Endothelial cell of umbilical vein (primary cell): Measurements from ENCODE around the gene FILIP1. TPM values are rescaled to one million over a fixed set of nuclear protein-coding genes. Genes with fewer than 3 reads are reported as not detected.

Experiments
- BruUV-seq: library from RNA; stranded (reverse); fragments of 400-500 nt; replicated peaks from 2 replicates; lab custom pipeline; 2021; lab: Mats Ljungman, UMichigan
- CTCF ChIA-PET: fragments of 300-600, 350-600 bp; sonication (Branson Sonifier 250); formaldehyde crosslinking; loops from one replicate; lab custom pipeline; 2021; ENCODE audit warnings: antibody characterized with exemption, inconsistent platforms; lab: Charles Lee
- POLR2A ChIA-PET: fragments of 300-600, 350-600 bp; sonication (Branson Sonifier 250); formaldehyde crosslinking; loops from one replicate; lab custom pipeline; 2021; ENCODE audit warnings: antibody characterized with exemption, inconsistent platforms; lab: Charles Lee
- DNase-seq: peaks from one replicate; pipeline ENCODE4 v3.0.0-alpha.2; 2011; ENCODE audit warnings: low read depth, low spot score
- FAIRE-seq: peaks from 2 replicates; lab custom pipeline; 2011; peaks lifted over from hg19 to GRCh38; lab: Jason Lieb, UNC
- H2AFZ ChIP-seq: 2 replicates; pipeline ENCODE4 v1.6.0; 2012; ENCODE audit warnings: low read depth, low read length, control low read depth, inconsistent platforms
- H3K27ac ChIP-seq: 2 replicates; pipeline ENCODE4 v1.5.1; 2011; ENCODE audit warnings: low read depth, mild to moderate bottlenecking, control low read depth, low read length, moderate library complexity; ENCODE audit not compliant: insufficient read depth
- H3K27me3 ChIP-seq, 2 experiments: 2 replicates each; pipeline versions ENCODE4 v1.6.0 to v1.6.1; 2011; ENCODE audit warnings: low read length in 2 of 2, mixed read lengths in 1 of 2; ENCODE audit not compliant: control insufficient read depth in 2 of 2, insufficient read depth in 2 of 2
- H3K36me3 ChIP-seq, 2 experiments: 2 replicates in 1 of 2; 3 replicates in 1 of 2; pipeline ENCODE4 v1.5.1; 2011; ENCODE audit warnings: low read length in 2 of 2, mild to moderate bottlenecking in 1 of 2, moderate library complexity in 1 of 2; ENCODE audit not compliant: control insufficient read depth in 2 of 2, insufficient read depth in 2 of 2; ENCODE audit errors: extremely low read depth in 1 of 2
- H3K4me1 ChIP-seq: 3 replicates; pipeline ENCODE4 v1.5.1; 2011; ENCODE audit warnings: mild to moderate bottlenecking, low read length; ENCODE audit not compliant: control insufficient read depth, insufficient read depth; ENCODE audit errors: extremely low read depth
- H3K4me2 ChIP-seq: 2 replicates; pipeline ENCODE4 v1.6.1; 2011; ENCODE audit warnings: low read length, control low read depth, mixed read lengths; ENCODE audit not compliant: insufficient read depth
- H3K4me3 ChIP-seq, 3 experiments: fragments of 200-600 bp in 1 of 3; sonication (generic), shearing (Covaris generic) in 1 of 3; replicated peaks in 1 of 3; 2 replicates each; pipeline ENCODE4 v1.5.1; 2011 to 2016; ENCODE audit warnings: control low read depth in 3 of 3, low read length in 3 of 3, mild to moderate bottlenecking in 2 of 3, inconsistent platforms in 1 of 3, low read depth in 1 of 3, moderate library complexity in 1 of 3; ENCODE audit not compliant: insufficient read depth in 1 of 3
- H3K79me2 ChIP-seq: 2 replicates; pipeline ENCODE4 v1.6.0; 2012; ENCODE audit warnings: low read length, inconsistent platforms; ENCODE audit not compliant: control insufficient read depth, insufficient read depth
- H3K9ac ChIP-seq: replicated peaks from 2 replicates; pipeline ENCODE3; 2011; ENCODE audit warnings: low read length, control low read depth; ENCODE audit not compliant: insufficient read depth; ENCODE audit errors: extremely low read depth
- H3K9me1 ChIP-seq: replicated peaks from 3 replicates; pipeline ENCODE4 v1.6.0; 2011; ENCODE audit warnings: mild to moderate bottlenecking, low read length; ENCODE audit not compliant: control insufficient read depth, insufficient read depth; ENCODE audit errors: extremely low read depth
- H3K9me3 ChIP-seq: replicated peaks from 2 replicates; pipeline ENCODE4 v1.5.1; 2012; ENCODE audit warnings: low read length, inconsistent platforms; ENCODE audit not compliant: control insufficient read depth, insufficient read depth
- H4K20me1 ChIP-seq: replicated peaks from 2 replicates; pipeline ENCODE3; 2011; ENCODE audit warnings: mild to moderate bottlenecking, low read length; ENCODE audit not compliant: control insufficient read depth, insufficient read depth; ENCODE audit errors: extremely low read depth
- CTCF ChIP-seq, 2 donors: IDR thresholded peaks; 1 replicate in 1 of 2; 2 replicates in 1 of 2; pipeline ENCODE4 v1.5.1; 2011; ENCODE audit warnings: low read length in 2 of 2, mild to moderate bottlenecking in 2 of 2, moderate library complexity in 2 of 2, control low read depth in 1 of 2, inconsistent platforms in 1 of 2, low read depth in 1 of 2; ENCODE audit not compliant: insufficient read depth in 1 of 2; ENCODE audit errors: extremely low read depth in 1 of 2
- EZH2 ChIP-seq: IDR thresholded peaks from 2 replicates; pipeline ENCODE4 v1.6.1; 2012; ENCODE audit warnings: borderline replicate concordance, low read depth, mild to moderate bottlenecking, moderate library complexity, low read length, inconsistent platforms; ENCODE audit not compliant: severe bottlenecking
- FOS ChIP-seq: IDR thresholded peaks from 2 replicates; pipeline ENCODE4 v1.6.1; 2011; ENCODE audit warnings: mild to moderate bottlenecking, low read length, moderate library complexity, borderline replicate concordance; ENCODE audit not compliant: insufficient read depth
- GATA2 ChIP-seq: IDR thresholded peaks from 2 replicates; pipeline ENCODE4 v1.7.0; 2011; ENCODE audit warnings: low read depth, mild to moderate bottlenecking, moderate library complexity, mixed read lengths, low read length; ENCODE audit not compliant: insufficient read length, insufficient read depth
- JUN ChIP-seq: IDR thresholded peaks from 2 replicates; pipeline ENCODE4 v1.6.1; 2011; ENCODE audit warnings: borderline replicate concordance, low read depth; ENCODE audit not compliant: insufficient read length, insufficient read depth
- MAX ChIP-seq: IDR thresholded peaks from 2 replicates; pipeline ENCODE4 v1.6.1; 2011; ENCODE audit not compliant: insufficient read depth, insufficient read length
- MYC ChIP-seq: IDR thresholded peaks from one replicate; pipeline ENCODE4 v1.6.1; 2011; ENCODE audit warnings: mild to moderate bottlenecking, low read depth, low read length
- POLR2A ChIP-seq: IDR thresholded peaks from 2 replicates; pipeline ENCODE4 v1.6.1; 2012; ENCODE audit warnings: low read depth, mild to moderate bottlenecking, control low read depth, low read length
- POLR2AphosphoS5 ChIP-seq: IDR thresholded peaks from 2 replicates; pipeline ENCODE4 v1.6.1; 2012; ENCODE audit warnings: low read depth, mild to moderate bottlenecking, control low read depth, low read length, moderate library complexity; ENCODE audit not compliant: insufficient read depth
- dilution Hi-C: fragments of 300-500 bp; cut with MboI; formaldehyde crosslinking; loops from one replicate; pipeline ENCODE4 v1.15.0; 2019; ENCODE audit warnings: low sequenced_read_pairs; ENCODE audit not compliant: extremely low pct_ligation_motif_present
- intact Hi-C: fragments of 100-400 bp; cut with micrococcal nuclease; formaldehyde crosslinking; loops from one replicate; pipeline ENCODE4 v1.10.0; 2022
- polyA plus RNA-seq, 4 experiments: library from polyadenylated mRNA; depleted of rRNA in 3 of 4; stranded (reverse) in 3 of 4; unstranded in 1 of 4; fragments of >200 nt; gene quantifications; 2 replicates each; pipeline versions ENCODE4 v1.2.1 to v1.2.3, GENCODE V29; 2011 to 2012; ENCODE audit warnings: missing spikeins in 1 of 4
- total RNA-seq: library from RNA; stranded (reverse); gene quantifications from 2 replicates; pipeline ENCODE4 v1.2.3, GENCODE V29; 2021

The FILIP1 gene
- total and polyA plus RNA-seq, 2 donors (not counting 3 experiments of a cell fraction or from before 2014, with no cell fraction given): 2.8 to 13.7 TPM

- no peak overlapping the region for H2AFZ ChIP-seq
- H3K4me2 ChIP-seq: no peak overlapping the region
- ChIA-PET CTCF (no interaction called here), POLR2A (no interaction called here)
- dilution Hi-C loops: no loop called here
- DNase-seq (no peak), FAIRE-seq (no peak)
- no peak overlapping the region for H3K27ac ChIP-seq
- no peak overlapping the region for H3K9ac ChIP-seq
- no peaks in the 10 kb centered on the region for H4K20me1 ChIP-seq
- H3K9me1 ChIP-seq: no peaks in the 10 kb centered on the region
- no peaks in the 10 kb centered on the region for H3K79me2 ChIP-seq
- intact Hi-C loops: no loop called here
- no peaks in the 10 kb centered on the region for H3K27me3 ChIP-seq
- TF ChIP-seq FOS (no peak), GATA2 (no peak), POLR2A (no peak), EZH2 (no peak), POLR2AphosphoS5 (no peak), JUN (no peak), MAX (no peak), MYC (no peak), CTCF (IDR thresholded peaks at IDR 0.05; ENCODE audit: extremely low read depth in 1 of 2, insufficient read depth in 1 of 2, low read depth in 1 of 2, low read length in 2 of 2) (no peak)
- BruUV-seq: no TSS peak
- H3K9me3 ChIP-seq: no peaks in the 10 kb centered on the region
- H3K36me3 ChIP-seq: no peaks in the 10 kb centered on the region
- H3K4me1 ChIP-seq: peaks cover 34% of the 10 kb centered on the region
- no peak overlapping the region for H3K4me3 ChIP-seq
Measured at GRCh38 chr6:75486850-75487518, 6.6 kb downstream of the FILIP1 start.
